Measurements from ENCODE around the gene LRRC45.
"Not testable (repeated sequence)": the region's sequence is repeated elsewhere in the genome, so short reads cannot be mapped to it uniquely, and the experiment has no call there.

- not testable (repeated sequence) for TF ChIP-seq CTCF (conservative IDR thresholded peaks at IDR 0.05; ENCODE audit: low read length); EZH2phosphoT487 (IDR thresholded peaks at IDR 0.05; ENCODE audit: borderline replicate concordance, low read depth, low read length)
Measured at GRCh38 chr17:81981511-81981910, 41.6 kb upstream of the LRRC45 start.
